ENCODE data around the gene NYAP1. TPM values are rescaled to one million over a fixed set of nuclear protein-coding genes. Genes with fewer than 3 reads are reported as not detected.
A peak's percentile ranks its signal among the peaks of the same experiment; 100 is the strongest.

NYAP1 gene
- total RNA-seq, 4 donors from 2014 or later: 1.7 to 3.2 (median 1.9) TPM

GRCh38 chr7:100516135-100516812 lies 32.5 kb downstream of the NYAP1 start:
- Histone ChIP-seq H3K4me3 (no peak overlapping the region), H3K9me3 (no peaks in the 10 kb centered on the region), H3K4me1 (peaks cover 0 to 16% (median 13%) of the 10 kb centered on the region in 4 donors), H3K27me3 (no peaks in the 10 kb centered on the region), H3K36me3 (no peaks in the 10 kb centered on the region), H3K27ac (replicated peaks in 1 of 4) (peak overlapping the region in 3 of 4 donors; percentile 16 to 51 (median 40))
- DNase-seq (ENCODE audit: extremely low spot score): peak; percentile 93
- intact Hi-C loops (cut with DNase I): no loop called here
- TF ChIP-seq CTCF (IDR thresholded peaks at IDR 0.05) (no peak), EP300 (IDR thresholded peaks at IDR 0.05) (no peak), POLR2AphosphoS5 (IDR thresholded peaks at IDR 0.05) (peak; percentile 24 to 36), POLR2A (IDR thresholded peaks at IDR 0.05; ENCODE audit: low read depth) (no peak)
- WGBS: 40% methylated on average over 4 of the region's 4 CpGs

GRCh38 chr7:100517305-100517704 lies 33.6 kb downstream of the NYAP1 start:
- intact Hi-C loops (cut with DNase I): no loop called here
- H3K4me1 ChIP-seq: peaks cover 0 to 16% (median 13%) of the 10 kb centered on the region in 4 donors
- H3K27ac ChIP-seq (replicated peaks in 1 of 4): no peak overlapping the region
- no peaks in the 10 kb centered on the region for H3K27me3 ChIP-seq
- TF ChIP-seq EP300 (IDR thresholded peaks at IDR 0.05): no peak
- no peak for TF ChIP-seq CTCF (IDR thresholded peaks at IDR 0.05)
- no peak for TF ChIP-seq POLR2A (IDR thresholded peaks at IDR 0.05; ENCODE audit: low read depth)
- no peak for TF ChIP-seq POLR2AphosphoS5 (IDR thresholded peaks at IDR 0.05)
- H3K9me3 ChIP-seq: no peaks in the 10 kb centered on the region
- H3K4me3 ChIP-seq: no peak overlapping the region
- DNase-seq (ENCODE audit: extremely low spot score): no peak
- 67% methylated on average over 2 of the region's 2 CpGs for WGBS
- no peaks in the 10 kb centered on the region for H3K36me3 ChIP-seq

GRCh38 chr7:100519580-100519979 lies 35.9 kb downstream of the NYAP1 start:
- Histone ChIP-seq H3K9me3 (no peaks in the 10 kb centered on the region), H3K36me3 (no peaks in the 10 kb centered on the region), H3K4me3 (no peak overlapping the region), H3K4me1 (peaks cover 0 to 15% (median 13%) of the 10 kb centered on the region in 4 donors), H3K27ac (replicated peaks in 1 of 4) (no peak overlapping the region), H3K27me3 (no peaks in the 10 kb centered on the region)
- 89% methylated on average over 6 of the region's 6 CpGs for WGBS
- DNase-seq (ENCODE audit: extremely low spot score): no peak
- intact Hi-C loops (cut with DNase I): no loop called here
- TF ChIP-seq CTCF (IDR thresholded peaks at IDR 0.05) (no peak), POLR2AphosphoS5 (IDR thresholded peaks at IDR 0.05) (no peak), POLR2A (IDR thresholded peaks at IDR 0.05; ENCODE audit: low read depth) (no peak), EP300 (IDR thresholded peaks at IDR 0.05) (no peak)

GRCh38 chr7:100520138-100520537 lies 36.4 kb downstream of the NYAP1 start:
- no peak for DNase-seq (ENCODE audit: extremely low spot score)
- 22% methylated on average over 1 of the region's 1 CpG for WGBS
- TF ChIP-seq POLR2A (IDR thresholded peaks at IDR 0.05; ENCODE audit: low read depth) (no peak), POLR2AphosphoS5 (IDR thresholded peaks at IDR 0.05) (no peak), CTCF (IDR thresholded peaks at IDR 0.05) (no peak), EP300 (IDR thresholded peaks at IDR 0.05) (no peak)
- Histone ChIP-seq H3K36me3 (no peaks in the 10 kb centered on the region), H3K4me1 (peaks cover 0 to 14% (median 9%) of the 10 kb centered on the region in 4 donors), H3K27ac (replicated peaks in 1 of 4) (no peak overlapping the region), H3K9me3 (no peaks in the 10 kb centered on the region), H3K27me3 (no peaks in the 10 kb centered on the region), H3K4me3 (no peak overlapping the region)
- intact Hi-C loops (cut with DNase I): no loop called here
